Measurements from ENCODE around the gene SLC35A3.

SLC35A3 gene

DNA sequence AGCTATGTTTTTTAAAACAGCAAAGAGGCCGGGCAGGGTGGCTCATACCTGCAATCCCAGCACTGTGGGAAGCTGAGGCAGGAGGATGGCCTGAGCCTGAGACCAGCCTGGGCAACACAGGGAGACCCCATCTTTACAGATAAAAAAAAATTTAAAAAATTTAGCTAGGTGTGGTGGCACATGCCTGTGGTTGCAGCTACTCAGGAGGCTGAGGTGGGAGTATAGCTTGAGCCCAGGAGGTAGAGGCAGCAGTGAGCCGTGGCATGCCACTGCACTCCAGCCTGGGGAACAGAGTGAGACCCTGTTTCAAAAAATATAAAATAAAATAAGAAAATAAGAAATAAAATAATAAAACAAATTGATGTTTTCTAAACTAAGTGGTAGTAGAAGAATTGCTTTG lies 8.4 kb downstream of the SLC35A3 start:
- Mint-ChIP-seq H3K4me3 (no peak overlapping the region), H3K4me1 (no peaks in the 10 kb centered on the region), H3K27ac (no peak overlapping the region)

GRCh38 chr1:99979091-99979490 lies 9.3 kb downstream of the SLC35A3 start:
- H3K4me3 Mint-ChIP-seq: no peak overlapping the region
- no peak for TF ChIP-seq CTCF (IDR thresholded peaks at IDR 0.05; ENCODE audit: unreplicated experiment in 3 of 3)
- H3K27me3 Mint-ChIP-seq (ENCODE audit: low read depth): no peaks in the 10 kb centered on the region
- H3K36me3 Mint-ChIP-seq (ENCODE audit: low read depth): peaks cover 19% of the 10 kb centered on the region
- no peaks in the 10 kb centered on the region for H3K4me1 Mint-ChIP-seq
- H3K9me3 Mint-ChIP-seq: peaks cover 4% of the 10 kb centered on the region
- no peak overlapping the region for H3K27ac Mint-ChIP-seq

More for the DNA sequence above, 8.4 kb downstream of the SLC35A3 start:
- no peaks in the 10 kb centered on the region for H3K27me3 Mint-ChIP-seq (ENCODE audit: low read depth)
- peaks cover 2% of the 10 kb centered on the region for H3K9me3 Mint-ChIP-seq
- no peak for TF ChIP-seq CTCF (IDR thresholded peaks at IDR 0.05; ENCODE audit: unreplicated experiment in 3 of 3)
- H3K36me3 Mint-ChIP-seq (ENCODE audit: low read depth): peaks cover 15% of the 10 kb centered on the region

DNA sequence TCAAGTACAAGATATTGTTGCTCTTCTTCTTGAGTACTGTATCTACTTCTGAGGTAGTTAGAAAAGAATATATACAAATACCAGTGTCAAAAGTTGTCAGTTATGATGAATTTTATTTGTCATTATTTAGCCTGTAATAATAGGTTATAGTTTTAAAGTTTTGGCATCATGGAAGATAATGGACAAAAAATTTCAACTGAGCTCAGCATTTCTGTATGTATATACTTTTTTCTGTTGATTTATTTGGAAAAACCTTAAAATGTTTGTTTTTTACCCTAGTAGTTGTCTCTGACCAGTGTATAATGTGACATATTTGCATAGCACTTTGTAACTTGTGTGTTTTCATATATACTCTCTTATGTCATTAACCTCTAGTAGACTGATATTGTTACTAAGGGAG lies 11.1 kb downstream of the SLC35A3 start:
- Mint-ChIP-seq H3K27me3 (ENCODE audit: low read depth) (no peaks in the 10 kb centered on the region), H3K36me3 (ENCODE audit: low read depth) (peaks cover 32% of the 10 kb centered on the region), H3K27ac (no peak overlapping the region), H3K4me1 (no peaks in the 10 kb centered on the region), H3K9me3 (peaks cover 8% of the 10 kb centered on the region), H3K4me3 (no peak overlapping the region)
- no peak for TF ChIP-seq CTCF (IDR thresholded peaks at IDR 0.05; ENCODE audit: unreplicated experiment in 3 of 3)

- Mint-ChIP-seq H3K36me3 (ENCODE audit: low read depth) (peaks cover 44% of the 10 kb centered on the region), H3K4me3 (no peak overlapping the region), H3K27ac (no peak overlapping the region), H3K9me3 (peaks cover 18% of the 10 kb centered on the region), H3K4me1 (no peaks in the 10 kb centered on the region), H3K27me3 (ENCODE audit: low read depth) (no peaks in the 10 kb centered on the region)
- TF ChIP-seq CTCF (IDR thresholded peaks at IDR 0.05; ENCODE audit: unreplicated experiment in 3 of 3): no peak
Observed at GRCh38 chr1:99986656-99987225, 16.9 kb downstream of the SLC35A3 start.

DNA sequence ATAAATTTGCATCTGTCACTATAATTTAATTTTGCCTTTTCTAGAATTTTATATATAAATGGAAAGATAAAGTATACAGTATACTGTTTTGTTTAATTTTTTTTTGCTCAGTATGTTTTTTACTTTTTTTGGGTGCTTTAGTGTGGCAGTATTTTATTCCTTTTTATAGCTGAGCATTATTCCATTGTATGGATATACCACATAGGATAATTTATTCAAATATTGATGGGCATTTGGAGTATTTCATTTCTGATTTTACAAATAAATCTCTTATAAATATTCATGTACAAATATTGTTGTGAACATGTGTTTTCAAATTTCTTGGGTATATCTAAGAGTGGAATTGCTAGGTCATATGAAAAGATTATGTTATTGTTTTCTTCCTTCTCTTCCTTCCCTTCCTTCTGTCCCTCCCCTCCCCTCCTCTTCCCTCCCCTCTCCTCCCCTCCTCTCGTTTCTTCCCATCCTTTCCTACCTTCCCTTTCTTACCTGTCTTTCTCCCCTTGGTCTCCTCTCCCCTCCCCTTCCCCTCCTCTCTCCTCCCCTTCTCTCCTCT lies 18.5 kb downstream of the SLC35A3 start:
- peaks cover 55% of the 10 kb centered on the region for H3K36me3 Mint-ChIP-seq (ENCODE audit: low read depth)
- H3K9me3 Mint-ChIP-seq: peaks cover 30% of the 10 kb centered on the region
- no peak for TF ChIP-seq CTCF (IDR thresholded peaks at IDR 0.05; ENCODE audit: unreplicated experiment in 3 of 3)
- no peak overlapping the region for H3K27ac Mint-ChIP-seq
- no peak overlapping the region for H3K4me3 Mint-ChIP-seq
- no peaks in the 10 kb centered on the region for H3K4me1 Mint-ChIP-seq
- no peaks in the 10 kb centered on the region for H3K27me3 Mint-ChIP-seq (ENCODE audit: low read depth)
